HepG2 (cell line): Measurements from ENCODE around the gene FIBP. TPM values are rescaled to one million over a fixed set of nuclear protein-coding genes. Genes with fewer than 3 reads are reported as not detected.

ENCODE experiments used
- ATAD3A ChIP-seq: sonication (generic); formaldehyde crosslinking; IDR thresholded peaks from 2 replicates; pipeline ENCODE4 v1.4.0; 2020; ENCODE audit warnings: missing genetic modification reagents
- FOXJ3 ChIP-seq: sonication (generic); formaldehyde crosslinking; IDR thresholded peaks from 2 replicates; pipeline ENCODE4 v1.4.0; 2020; ENCODE audit warnings: missing genetic modification reagents, mild to moderate bottlenecking, borderline replicate concordance
- GTF2F1 ChIP-seq: fragments of 150-350 bp; IDR thresholded peaks from 2 replicates; pipeline ENCODE4 v1.6.1; 2014; ENCODE audit warnings: low read length
- KAT8 ChIP-seq: IDR thresholded peaks from 2 replicates; pipeline ENCODE4 v1.6.1; 2016; ENCODE audit warnings: missing genetic modification reagents, missing compliant biosample characterization
- PLRG1 ChIP-seq: fragments of 450-650 bp; conservative IDR thresholded peaks from 2 replicates; pipeline ENCODE4 v1.6.1; 2016
- POLR2G ChIP-seq: fragments of 200-400 bp; formaldehyde crosslinking; IDR thresholded peaks from 2 replicates; pipeline ENCODE4 v1.6.1; 2018; ENCODE audit warnings: mild to moderate bottlenecking, low read depth, low read length, moderate library complexity
- ZNF138 ChIP-seq: sonication (generic); formaldehyde crosslinking; IDR thresholded peaks from 2 replicates; pipeline ENCODE4 v1.5.0; 2020; ENCODE audit warnings: mild to moderate bottlenecking, low read depth, missing genetic modification reagents
- ZNF263 ChIP-seq: sonication (generic); formaldehyde crosslinking; IDR thresholded peaks from 2 replicates; pipeline ENCODE4 v1.4.0; 2020; ENCODE audit warnings: missing genetic modification reagents
- ZNF280B ChIP-seq: sonication (generic); formaldehyde crosslinking; IDR thresholded peaks from 2 replicates; pipeline ENCODE4 v1.5.0; 2020; ENCODE audit warnings: missing genetic modification reagents, mild to moderate bottlenecking, borderline replicate concordance
- ZNF30 ChIP-seq: sonication (generic); formaldehyde crosslinking; IDR thresholded peaks from 2 replicates; pipeline ENCODE4 v1.5.0; 2020; ENCODE audit warnings: mild to moderate bottlenecking, missing genetic modification reagents
- ZNF382 ChIP-seq: sonication (generic); formaldehyde crosslinking; IDR thresholded peaks from 2 replicates; pipeline ENCODE4 v1.5.0; 2020; ENCODE audit warnings: missing genetic modification reagents, mild to moderate bottlenecking, borderline replicate concordance
- ZNF484 ChIP-seq: sonication (generic); formaldehyde crosslinking; IDR thresholded peaks from 2 replicates; pipeline ENCODE4 v1.5.1; 2020; ENCODE audit warnings: mild to moderate bottlenecking, low read depth, missing genetic modification reagents, borderline replicate concordance
- ZNF572 ChIP-seq: sonication (generic); formaldehyde crosslinking; IDR thresholded peaks from 2 replicates; pipeline ENCODE4 v1.5.1; 2020; ENCODE audit warnings: mild to moderate bottlenecking, missing genetic modification reagents
- ZNF737 ChIP-seq: sonication (generic); formaldehyde crosslinking; IDR thresholded peaks from 2 replicates; pipeline ENCODE4 v1.5.0; 2020; ENCODE audit warnings: missing genetic modification reagents, mild to moderate bottlenecking, borderline replicate concordance
- polyA plus RNA-seq, 8 experiments: library from polyadenylated mRNA; depleted of rRNA in 3 of 8; stranded (reverse) in 7 of 8; unstranded in 1 of 8; fragments of >200 nt; fragmentation: Illumina TruSeq in 4 of 8; extraction: Trizol in 4 of 8; gene quantifications; 2 replicates each; pipeline versions ENCODE4 v1.2.1 to v1.2.3, GENCODE V29; 2011 to 2016; ENCODE audit warnings: low read depth in 4 of 8, missing spikeins in 1 of 8, mixed read lengths in 1 of 8; ENCODE audit not compliant: insufficient read depth in 1 of 8
- total RNA-seq, 5 experiments: library from RNA; depleted of rRNA; stranded (reverse); fragments of >200 nt; fragmentation: Illumina TruSeq; extraction: Trizol; gene quantifications; 2 replicates each; pipeline ENCODE4 v1.2.3, GENCODE V29; 2016; ENCODE audit warnings: low read depth in 1 of 5
- TF ChIP-seq, protein P1 (sequence below): IDR thresholded peaks from 2 replicates; pipeline ENCODE4 v1.6.1; 2016; ENCODE audit warnings: missing compliant biosample characterization, missing genetic modification reagents, borderline replicate concordance
- TF ChIP-seq, protein P2 (sequence below): sonication (generic); formaldehyde crosslinking; IDR thresholded peaks from 2 replicates; pipeline ENCODE4 v1.8.0; 2022; ENCODE audit warnings: missing genetic modification reagents, mild to moderate bottlenecking, moderate library complexity, borderline replicate concordance
- TF ChIP-seq, protein P3 (sequence below): sonication (generic); formaldehyde crosslinking; IDR thresholded peaks from 2 replicates; pipeline ENCODE4 v1.4.0; 2020; ENCODE audit warnings: missing genetic modification reagents
- TF ChIP-seq, protein P4 (sequence below): IDR thresholded peaks from 2 replicates; pipeline ENCODE4 v1.6.1; 2016; ENCODE audit warnings: missing genetic modification reagents, missing compliant biosample characterization
- TF ChIP-seq, protein P5 (sequence below): sonication (generic); formaldehyde crosslinking; IDR thresholded peaks from 2 replicates; pipeline ENCODE4 v1.4.0; 2020; ENCODE audit warnings: missing genetic modification reagents, mild to moderate bottlenecking, borderline replicate concordance

FIBP gene
- total and polyA plus RNA-seq, 2 of the 13 experiments (the other 11 are each of a cell fraction or from before 2014, with no cell fraction given) = 42.9 to 62.1 TPM

DNA sequence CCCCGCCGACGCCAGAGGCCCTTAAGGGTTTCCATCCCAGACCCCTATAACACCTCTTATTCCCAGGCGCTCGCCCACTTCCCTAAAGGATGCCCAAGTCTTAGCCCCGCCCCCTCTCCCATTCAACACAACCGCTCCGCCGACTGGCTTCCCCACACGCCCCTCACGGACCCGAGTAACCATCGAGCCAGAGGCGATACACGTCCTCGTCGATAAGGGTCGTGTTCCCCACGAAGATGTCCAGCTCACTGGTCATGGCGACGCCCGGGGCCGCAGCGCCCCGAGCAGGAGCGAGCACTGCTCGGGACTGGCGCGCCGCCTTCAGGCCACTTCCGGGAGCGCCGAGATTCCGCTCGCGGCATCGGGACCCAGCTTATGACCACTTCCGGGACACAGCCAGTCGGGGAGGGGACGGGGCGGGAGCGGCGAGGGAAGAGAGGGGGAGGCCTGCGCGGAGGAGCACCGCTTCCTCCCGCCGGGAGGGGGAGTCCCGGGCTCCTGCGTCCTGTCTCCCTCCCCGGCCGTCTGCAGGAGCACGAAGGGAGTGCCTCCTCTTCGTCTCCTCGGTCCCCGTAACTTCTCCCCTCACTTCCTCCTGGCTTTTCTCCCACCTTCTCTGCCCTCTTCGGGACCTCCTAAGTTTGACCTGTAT lies at the start of gene FIBP (continued):
- TF ChIP-seq, protein P1, sequence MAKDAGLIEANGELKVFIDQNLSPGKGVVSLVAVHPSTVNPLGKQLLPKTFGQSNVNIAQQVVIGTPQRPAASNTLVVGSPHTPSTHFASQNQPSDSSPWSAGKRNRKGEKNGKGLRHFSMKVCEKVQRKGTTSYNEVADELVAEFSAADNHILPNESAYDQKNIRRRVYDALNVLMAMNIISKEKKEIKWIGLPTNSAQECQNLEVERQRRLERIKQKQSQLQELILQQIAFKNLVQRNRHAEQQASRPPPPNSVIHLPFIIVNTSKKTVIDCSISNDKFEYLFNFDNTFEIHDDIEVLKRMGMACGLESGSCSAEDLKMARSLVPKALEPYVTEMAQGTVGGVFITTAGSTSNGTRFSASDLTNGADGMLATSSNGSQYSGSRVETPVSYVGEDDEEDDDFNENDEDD (CRISPR knock-in tag) = peak; percentile 70; the same call in 1 of the 2 replicates
- TF ChIP-seq KAT8 = peak; percentile 92
- TF ChIP-seq ZNF263 (CRISPR knock-in tag) = peak; percentile 96
- TF ChIP-seq ZNF484 (CRISPR knock-in tag) = no peak
- TF ChIP-seq, protein P2, sequence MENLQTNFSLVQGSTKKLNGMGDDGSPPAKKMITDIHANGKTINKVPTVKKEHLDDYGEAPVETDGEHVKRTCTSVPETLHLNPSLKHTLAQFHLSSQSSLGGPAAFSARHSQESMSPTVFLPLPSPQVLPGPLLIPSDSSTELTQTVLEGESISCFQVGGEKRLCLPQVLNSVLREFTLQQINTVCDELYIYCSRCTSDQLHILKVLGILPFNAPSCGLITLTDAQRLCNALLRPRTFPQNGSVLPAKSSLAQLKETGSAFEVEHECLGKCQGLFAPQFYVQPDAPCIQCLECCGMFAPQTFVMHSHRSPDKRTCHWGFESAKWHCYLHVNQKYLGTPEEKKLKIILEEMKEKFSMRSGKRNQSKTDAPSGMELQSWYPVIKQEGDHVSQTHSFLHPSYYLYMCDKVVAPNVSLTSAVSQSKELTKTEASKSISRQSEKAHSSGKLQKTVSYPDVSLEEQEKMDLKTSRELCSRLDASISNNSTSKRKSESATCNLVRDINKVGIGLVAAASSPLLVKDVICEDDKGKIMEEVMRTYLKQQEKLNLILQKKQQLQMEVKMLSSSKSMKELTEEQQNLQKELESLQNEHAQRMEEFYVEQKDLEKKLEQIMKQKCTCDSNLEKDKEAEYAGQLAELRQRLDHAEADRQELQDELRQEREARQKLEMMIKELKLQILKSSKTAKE (CRISPR knock-in tag) = no peak; the same call in 1 of the 2 replicates
- TF ChIP-seq ATAD3A (CRISPR knock-in tag) = no peak
- TF ChIP-seq ZNF572 = peak; percentile 81; the same call in 1 of the 2 replicates
- TF ChIP-seq ZNF737 (CRISPR knock-in tag) = no peak
- peak; percentile 74 for TF ChIP-seq ZNF280B (CRISPR knock-in tag)
- TF ChIP-seq POLR2G = peak; percentile 92
- no peak for TF ChIP-seq PLRG1
- TF ChIP-seq, protein P3, sequence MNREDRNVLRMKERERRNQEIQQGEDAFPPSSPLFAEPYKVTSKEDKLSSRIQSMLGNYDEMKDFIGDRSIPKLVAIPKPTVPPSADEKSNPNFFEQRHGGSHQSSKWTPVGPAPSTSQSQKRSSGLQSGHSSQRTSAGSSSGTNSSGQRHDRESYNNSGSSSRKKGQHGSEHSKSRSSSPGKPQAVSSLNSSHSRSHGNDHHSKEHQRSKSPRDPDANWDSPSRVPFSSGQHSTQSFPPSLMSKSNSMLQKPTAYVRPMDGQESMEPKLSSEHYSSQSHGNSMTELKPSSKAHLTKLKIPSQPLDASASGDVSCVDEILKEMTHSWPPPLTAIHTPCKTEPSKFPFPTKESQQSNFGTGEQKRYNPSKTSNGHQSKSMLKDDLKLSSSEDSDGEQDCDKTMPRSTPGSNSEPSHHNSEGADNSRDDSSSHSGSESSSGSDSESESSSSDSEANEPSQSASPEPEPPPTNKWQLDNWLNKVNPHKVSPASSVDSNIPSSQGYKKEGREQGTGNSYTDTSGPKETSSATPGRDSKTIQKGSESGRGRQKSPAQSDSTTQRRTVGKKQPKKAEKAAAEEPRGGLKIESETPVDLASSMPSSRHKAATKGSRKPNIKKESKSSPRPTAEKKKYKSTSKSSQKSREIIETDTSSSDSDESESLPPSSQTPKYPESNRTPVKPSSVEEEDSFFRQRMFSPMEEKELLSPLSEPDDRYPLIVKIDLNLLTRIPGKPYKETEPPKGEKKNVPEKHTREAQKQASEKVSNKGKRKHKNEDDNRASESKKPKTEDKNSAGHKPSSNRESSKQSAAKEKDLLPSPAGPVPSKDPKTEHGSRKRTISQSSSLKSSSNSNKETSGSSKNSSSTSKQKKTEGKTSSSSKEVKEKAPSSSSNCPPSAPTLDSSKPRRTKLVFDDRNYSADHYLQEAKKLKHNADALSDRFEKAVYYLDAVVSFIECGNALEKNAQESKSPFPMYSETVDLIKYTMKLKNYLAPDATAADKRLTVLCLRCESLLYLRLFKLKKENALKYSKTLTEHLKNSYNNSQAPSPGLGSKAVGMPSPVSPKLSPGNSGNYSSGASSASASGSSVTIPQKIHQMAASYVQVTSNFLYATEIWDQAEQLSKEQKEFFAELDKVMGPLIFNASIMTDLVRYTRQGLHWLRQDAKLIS (CRISPR knock-in tag) = 0 out of 2 replicates have a peak, but pooled peaks have one; percentile 61
- no peak for TF ChIP-seq ZNF382
- no peak for TF ChIP-seq FOXJ3 (CRISPR knock-in tag)
- TF ChIP-seq, protein P4, sequence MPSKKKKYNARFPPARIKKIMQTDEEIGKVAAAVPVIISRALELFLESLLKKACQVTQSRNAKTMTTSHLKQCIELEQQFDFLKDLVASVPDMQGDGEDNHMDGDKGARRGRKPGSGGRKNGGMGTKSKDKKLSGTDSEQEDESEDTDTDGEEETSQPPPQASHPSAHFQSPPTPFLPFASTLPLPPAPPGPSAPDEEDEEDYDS (CRISPR knock-in tag) = 0 out of 2 replicates have a peak, but pooled peaks have one; percentile 34
- no peak for TF ChIP-seq ZNF138 (CRISPR knock-in tag)
- no peak for TF ChIP-seq GTF2F1
- TF ChIP-seq, protein P5, sequence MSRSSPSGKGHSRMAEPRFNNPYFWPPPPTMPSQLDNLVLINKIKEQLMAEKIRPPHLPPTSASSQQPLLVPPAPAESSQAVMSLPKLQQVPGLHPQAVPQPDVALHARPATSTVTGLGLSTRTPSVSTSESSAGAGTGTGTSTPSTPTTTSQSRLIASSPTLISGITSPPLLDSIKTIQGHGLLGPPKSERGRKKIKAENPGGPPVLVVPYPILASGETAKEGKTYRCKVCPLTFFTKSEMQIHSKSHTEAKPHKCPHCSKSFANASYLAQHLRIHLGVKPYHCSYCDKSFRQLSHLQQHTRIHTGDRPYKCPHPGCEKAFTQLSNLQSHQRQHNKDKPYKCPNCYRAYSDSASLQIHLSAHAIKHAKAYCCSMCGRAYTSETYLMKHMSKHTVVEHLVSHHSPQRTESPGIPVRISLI = no peak
- no peak for TF ChIP-seq ZNF30 (CRISPR knock-in tag)
